Panc1 (cell line): Measurements from ENCODE around the gene JAG1. TPM values are rescaled to one million over a fixed set of nuclear protein-coding genes. Genes with fewer than 3 reads are reported as not detected.

ENCODE experiments used
- ATAC-seq: fragments of 200-7000 bp; cut with Tn5 transposase; 2 replicates; pipeline ENCODE4 v1.9.1; 2020; ENCODE audit warnings: mild to moderate bottlenecking, moderate library complexity
- BruUV-seq: library from RNA; stranded (reverse); fragments of 400-500 nt; replicated peaks from 2 replicates; lab custom pipeline; 2021; lab: Mats Ljungman, UMichigan
- CTCF ChIA-PET: fragments of 300-600 bp; sonication (Branson Sonifier 250); formaldehyde crosslinking; loops from one replicate; lab custom pipeline; 2022; ENCODE audit warnings: antibody characterized with exemption; lab: Charles Lee
- POLR2A ChIA-PET: fragments of 300-600 bp; sonication (Branson Sonifier 250); formaldehyde crosslinking; loops from one replicate; lab custom pipeline; 2022; ENCODE audit warnings: antibody characterized with exemption; lab: Charles Lee
- DNase-seq: peaks from one replicate; pipeline ENCODE4 v3.0.0-alpha.2; 2010; ENCODE audit warnings: low read depth, low spot score
- H3K27ac ChIP-seq: 2 replicates; pipeline ENCODE4 v1.5.1; 2011; ENCODE audit warnings: mild to moderate bottlenecking, low read length, inconsistent platforms
- H3K27me3 ChIP-seq: fragments of 200-500 bp; sonication (Bioruptor generic); 2 replicates; pipeline ENCODE4 v1.6.0; 2014; ENCODE audit warnings: low read length, inconsistent platforms; ENCODE audit not compliant: control insufficient read depth, insufficient read depth
- H3K36me3 ChIP-seq: fragments of 200-500 bp; sonication (Bioruptor generic); 2 replicates; pipeline ENCODE4 v1.5.1; 2014; ENCODE audit warnings: inconsistent platforms, mild to moderate bottlenecking, low read length, moderate library complexity; ENCODE audit not compliant: control insufficient read depth, insufficient read depth
- H3K4me1 ChIP-seq: 2 replicates; pipeline ENCODE4 v1.5.1; 2011; ENCODE audit warnings: inconsistent platforms, mild to moderate bottlenecking, low read length, moderate library complexity; ENCODE audit not compliant: control insufficient read depth, insufficient read depth
- H3K4me3 ChIP-seq, 2 experiments: 2 replicates each; pipeline ENCODE4 v1.5.1; 2011 to 2012; ENCODE audit warnings: low read depth in 2 of 2, low read length in 2 of 2, mild to moderate bottlenecking in 2 of 2, inconsistent platforms in 1 of 2, moderate library complexity in 1 of 2
- H3K9me3 ChIP-seq: fragments of 200-500 bp; sonication (Bioruptor generic); 2 replicates; pipeline ENCODE4 v1.5.1; 2014; ENCODE audit warnings: low read depth, mild to moderate bottlenecking, inconsistent platforms, low read length, moderate library complexity; ENCODE audit not compliant: control insufficient read depth, insufficient read depth
- CTCF ChIP-seq: fragments of 450-650 bp; IDR thresholded peaks from 2 replicates; pipeline ENCODE4 v1.5.1; 2017; ENCODE audit warnings: mild to moderate bottlenecking
- POLR2AphosphoS5 ChIP-seq: IDR thresholded peaks from 2 replicates; pipeline ENCODE4 v1.6.1; 2012; ENCODE audit warnings: mild to moderate bottlenecking, low read depth, low read length, moderate library complexity
- SIN3A ChIP-seq: IDR thresholded peaks from 2 replicates; pipeline ENCODE4 v1.6.1; 2012; ENCODE audit warnings: low read depth, mild to moderate bottlenecking, low read length, moderate library complexity, borderline replicate concordance; ENCODE audit not compliant: insufficient read depth
- TCF7L2 ChIP-seq: IDR thresholded peaks from 2 replicates; pipeline ENCODE4 v1.6.1; 2011; ENCODE audit warnings: mild to moderate bottlenecking, low read depth, low read length, inconsistent platforms
- in situ Hi-C: cut with HindIII; loops from 2 replicates; pipeline ENCODE4 v1.10.0; 2016; ENCODE audit warnings: low sequenced_read_pairs, low pct_unique_long_range_greater_than_20kb
- intact Hi-C: fragments of 100-400 bp; cut with micrococcal nuclease; formaldehyde crosslinking; loops from one replicate; pipeline ENCODE4 v1.10.0; 2022; ENCODE audit not compliant: unreplicated experiment
- total RNA-seq: library from RNA; stranded (reverse); gene quantifications from one replicate; pipeline ENCODE4 v1.2.1, GENCODE V29; 2021; ENCODE audit not compliant: unreplicated experiment
- TF ChIP-seq, protein P1 (sequence below), 2 experiments: IDR thresholded peaks; 2 replicates each; pipeline ENCODE4 v1.6.1; 2011 to 2012; ENCODE audit warnings: low read depth in 2 of 2, control low read depth in 1 of 2, low read length in 1 of 2, mild to moderate bottlenecking in 1 of 2, moderate library complexity in 1 of 2; ENCODE audit not compliant: insufficient read depth in 1 of 2

Gene JAG1
- total RNA-seq, 1 experiment from 2014 or later = 21.2 TPM

- intact Hi-C loops = loop anchor here (5.0 to 10.0 kb wide), 2 partner anchors 116 to 872 kb away; no protein-coding TSS in a partner anchor
- no peak for TF ChIP-seq SIN3A
- TF ChIP-seq, protein P1, sequence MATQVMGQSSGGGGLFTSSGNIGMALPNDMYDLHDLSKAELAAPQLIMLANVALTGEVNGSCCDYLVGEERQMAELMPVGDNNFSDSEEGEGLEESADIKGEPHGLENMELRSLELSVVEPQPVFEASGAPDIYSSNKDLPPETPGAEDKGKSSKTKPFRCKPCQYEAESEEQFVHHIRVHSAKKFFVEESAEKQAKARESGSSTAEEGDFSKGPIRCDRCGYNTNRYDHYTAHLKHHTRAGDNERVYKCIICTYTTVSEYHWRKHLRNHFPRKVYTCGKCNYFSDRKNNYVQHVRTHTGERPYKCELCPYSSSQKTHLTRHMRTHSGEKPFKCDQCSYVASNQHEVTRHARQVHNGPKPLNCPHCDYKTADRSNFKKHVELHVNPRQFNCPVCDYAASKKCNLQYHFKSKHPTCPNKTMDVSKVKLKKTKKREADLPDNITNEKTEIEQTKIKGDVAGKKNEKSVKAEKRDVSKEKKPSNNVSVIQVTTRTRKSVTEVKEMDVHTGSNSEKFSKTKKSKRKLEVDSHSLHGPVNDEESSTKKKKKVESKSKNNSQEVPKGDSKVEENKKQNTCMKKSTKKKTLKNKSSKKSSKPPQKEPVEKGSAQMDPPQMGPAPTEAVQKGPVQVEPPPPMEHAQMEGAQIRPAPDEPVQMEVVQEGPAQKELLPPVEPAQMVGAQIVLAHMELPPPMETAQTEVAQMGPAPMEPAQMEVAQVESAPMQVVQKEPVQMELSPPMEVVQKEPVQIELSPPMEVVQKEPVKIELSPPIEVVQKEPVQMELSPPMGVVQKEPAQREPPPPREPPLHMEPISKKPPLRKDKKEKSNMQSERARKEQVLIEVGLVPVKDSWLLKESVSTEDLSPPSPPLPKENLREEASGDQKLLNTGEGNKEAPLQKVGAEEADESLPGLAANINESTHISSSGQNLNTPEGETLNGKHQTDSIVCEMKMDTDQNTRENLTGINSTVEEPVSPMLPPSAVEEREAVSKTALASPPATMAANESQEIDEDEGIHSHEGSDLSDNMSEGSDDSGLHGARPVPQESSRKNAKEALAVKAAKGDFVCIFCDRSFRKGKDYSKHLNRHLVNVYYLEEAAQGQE (IDR thresholded peaks at IDR 0.05; ENCODE audit: insufficient read depth in 1 of 2, low read depth in 2 of 2, low read length in 1 of 2) = no peak
- no peak; the same call in 1 of the 2 replicates for TF ChIP-seq TCF7L2
- no peak for TF ChIP-seq POLR2AphosphoS5
- ATAC-seq = no peak
- no peaks in the 10 kb centered on the region for H3K27me3 ChIP-seq
- in situ Hi-C loops = no loop called here
- no TSS peak for BruUV-seq
- H3K36me3 ChIP-seq = peaks cover 4% of the 10 kb centered on the region; the same call in 1 of the 2 replicates
- peak overlapping the region; percentile 82 for H3K27ac ChIP-seq
- peak overlapping the region; percentile 82 to 90 for H3K4me3 ChIP-seq
- no peak for DNase-seq
- ChIA-PET POLR2A (interaction anchor here (0.6 kb wide), 2 partner anchors 11 to 907 kb away, joined by 7 to 12 read pairs; no protein-coding TSS in a partner anchor), CTCF (interaction anchor here (0.5 to 1.7 kb wide), 4 partner anchors 69 to 873 kb away, joined by 3 to 21 read pairs (median 5); no protein-coding TSS in a partner anchor)
- peaks cover 30% of the 10 kb centered on the region for H3K4me1 ChIP-seq
- H3K9me3 ChIP-seq = no peaks in the 10 kb centered on the region
These were observed 3.1 kb downstream of the JAG1 start for GRCh38 chr20:10670501-10671220.

GRCh38 chr20:10669843-10670446 lies 3.9 kb downstream of the JAG1 start:
- no peak for DNase-seq
- ChIA-PET CTCF (interaction anchor here (1.0 kb wide), 1 partner anchor 117 kb away, joined by 3 read pairs; no protein-coding TSS in a partner anchor), POLR2A (interaction anchor here (0.6 kb wide), 1 partner anchor 908 kb away, joined by 7 read pairs; no protein-coding TSS in a partner anchor)
- peaks cover 32% of the 10 kb centered on the region for H3K4me1 ChIP-seq
- H3K27me3 ChIP-seq = no peaks in the 10 kb centered on the region
- H3K4me3 ChIP-seq = peak overlapping the region; percentile 82 to 90
- no peak for ATAC-seq
- no peak for TF ChIP-seq POLR2AphosphoS5
- TF ChIP-seq, protein P1 (IDR thresholded peaks at IDR 0.05; ENCODE audit: insufficient read depth in 1 of 2, low read depth in 2 of 2, low read length in 1 of 2) = no peak
- TF ChIP-seq SIN3A = no peak
- no peak for TF ChIP-seq CTCF
- TF ChIP-seq TCF7L2 = no peak
- intact Hi-C loops (loop anchor here (5.0 to 10.0 kb wide), 2 partner anchors 115 to 872 kb away; no protein-coding TSS in a partner anchor), in situ Hi-C loops (no loop called here)
- peak overlapping the region; percentile 82 for H3K27ac ChIP-seq
- BruUV-seq = TSS peak; percentile 45
- H3K36me3 ChIP-seq = peaks cover 4% of the 10 kb centered on the region; the same call in 1 of the 2 replicates
- H3K9me3 ChIP-seq = no peaks in the 10 kb centered on the region
